Measurements from ENCODE around the gene SLC7A6OS. TPM values are rescaled to one million over a fixed set of nuclear protein-coding genes. Genes with fewer than 3 reads are reported as not detected.
A peak's percentile ranks its signal among the peaks of the same experiment; 100 is the strongest.

Gene SLC7A6OS
- total and polyA plus RNA-seq, 2 experiments from 2014 or later, result 16.4 to 17.9 TPM

DNA sequence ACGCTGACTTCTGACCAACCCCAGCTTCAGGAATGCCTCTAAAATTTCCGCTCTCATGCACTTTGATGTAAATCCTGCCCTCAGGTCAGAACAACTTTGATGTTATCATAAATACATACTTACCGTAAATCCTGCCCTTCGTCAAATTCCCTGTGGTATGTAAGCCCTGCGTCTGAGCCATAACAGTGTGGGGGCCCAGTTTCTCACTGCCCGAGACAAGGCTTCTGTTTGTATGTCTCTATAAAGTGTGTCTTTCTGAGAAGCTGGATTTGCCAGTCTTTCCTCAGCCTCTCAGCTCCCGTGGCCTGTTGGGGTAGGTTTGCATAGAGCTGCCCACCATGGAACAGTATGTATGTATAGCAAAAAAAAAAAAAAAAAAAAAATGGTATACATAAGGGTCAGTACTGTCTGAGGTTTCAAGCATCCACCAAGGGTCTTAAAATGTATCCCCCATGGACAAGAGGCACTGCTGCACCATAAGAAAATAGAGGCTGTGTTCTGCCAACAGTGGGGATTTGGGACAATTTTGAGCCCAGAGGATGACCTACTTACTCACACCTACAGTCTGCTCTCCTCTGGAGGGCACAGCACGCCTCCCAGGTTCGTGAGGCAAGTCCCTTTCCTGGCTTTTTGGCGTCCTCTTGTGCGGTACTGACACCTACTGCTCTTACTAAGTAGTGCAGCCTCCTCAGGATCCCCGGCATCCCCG is 17.6 kb upstream of the SLC7A6OS start:
- no peak overlapping the region for H3K4me2 ChIP-seq
- H3K27me3 Mint-ChIP-seq (ENCODE audit: insufficient read depth, low read depth, poor library complexity), result peaks cover 2% of the 10 kb centered on the region
- peak; percentile 96 for DNase-seq (ENCODE audit: low spot score)
- H3K27me3 ChIP-seq (ENCODE audit: insufficient read depth), result no peaks in the 10 kb centered on the region
- H4K20me1 ChIP-seq (replicated peaks; ENCODE audit: insufficient read depth), result no peaks in the 10 kb centered on the region
- H3K27ac Mint-ChIP-seq, result no peak overlapping the region
- ATAC-seq, result peak; percentile 100
- peaks cover 12% of the 10 kb centered on the region; the same call in 1 of the 2 replicates for H3K36me3 ChIP-seq (ENCODE audit: insufficient read depth)
- H3K79me2 ChIP-seq (replicated peaks; ENCODE audit: insufficient read depth), result no peaks in the 10 kb centered on the region
- H3K4me1 Mint-ChIP-seq, result peaks cover 3% of the 10 kb centered on the region; the same call in 1 of the 3 replicates
- H3K36me3 Mint-ChIP-seq (ENCODE audit: low read depth), result peaks cover 33% of the 10 kb centered on the region
- H3K4me3 ChIP-seq, result no peak overlapping the region
- no peak overlapping the region for H2AFZ ChIP-seq
- H3F3A ChIP-seq (replicated peaks; ENCODE audit: low read depth), result no peaks in the 10 kb centered on the region
- H3K4me3 Mint-ChIP-seq, result no peak overlapping the region
- TF ChIP-seq CTCF (conservative IDR thresholded peaks at IDR 0.05; ENCODE audit: low read depth in 2 of 2) (peak; percentile 89 to 97), CREB1 (CRISPR knock-in tag; IDR thresholded peaks at IDR 0.05; ENCODE audit: low read depth) (no peak)
- H3K4me1 ChIP-seq (ENCODE audit: insufficient read depth), result no peaks in the 10 kb centered on the region
- 0 out of 2 replicates have a peak overlapping the region, but pooled peaks have one; percentile 11 for H3K27ac ChIP-seq (ENCODE audit: low read depth)
- H3K9me3 Mint-ChIP-seq, result no peaks in the 10 kb centered on the region
- no peaks in the 10 kb centered on the region for H3K9me2 ChIP-seq (ENCODE audit: insufficient read depth)

GRCh38 chr16:68324780-68325357 is 14.1 kb upstream of the SLC7A6OS start:
- H3K27me3 Mint-ChIP-seq (ENCODE audit: insufficient read depth, low read depth, poor library complexity), result peaks cover 6% of the 10 kb centered on the region
- H3K9me2 ChIP-seq (ENCODE audit: insufficient read depth), result no peaks in the 10 kb centered on the region
- no peak for TF ChIP-seq ZNF331 (CRISPR knock-in tag; IDR thresholded peaks at IDR 0.05; ENCODE audit: low read depth)
- TF ChIP-seq ZNF114 (CRISPR knock-in tag; IDR thresholded peaks at IDR 0.05), result no peak
- no peak for TF ChIP-seq CTCF (conservative IDR thresholded peaks at IDR 0.05; ENCODE audit: low read depth in 2 of 2)
- no peak for TF ChIP-seq REST (IDR thresholded peaks at IDR 0.05; ENCODE audit: unreplicated experiment)
- TF ChIP-seq STAT1 (IDR thresholded peaks at IDR 0.05; ENCODE audit: unreplicated experiment), result no peak
- no peak for TF ChIP-seq CREB1 (CRISPR knock-in tag; IDR thresholded peaks at IDR 0.05; ENCODE audit: low read depth)
- no peak for TF ChIP-seq EZH2 (IDR thresholded peaks at IDR 0.05; ENCODE audit: low read depth, unreplicated experiment)
- TF ChIP-seq NANOG (IDR thresholded peaks at IDR 0.05; ENCODE audit: borderline replicate concordance), result no peak
- TF ChIP-seq, protein P1, sequence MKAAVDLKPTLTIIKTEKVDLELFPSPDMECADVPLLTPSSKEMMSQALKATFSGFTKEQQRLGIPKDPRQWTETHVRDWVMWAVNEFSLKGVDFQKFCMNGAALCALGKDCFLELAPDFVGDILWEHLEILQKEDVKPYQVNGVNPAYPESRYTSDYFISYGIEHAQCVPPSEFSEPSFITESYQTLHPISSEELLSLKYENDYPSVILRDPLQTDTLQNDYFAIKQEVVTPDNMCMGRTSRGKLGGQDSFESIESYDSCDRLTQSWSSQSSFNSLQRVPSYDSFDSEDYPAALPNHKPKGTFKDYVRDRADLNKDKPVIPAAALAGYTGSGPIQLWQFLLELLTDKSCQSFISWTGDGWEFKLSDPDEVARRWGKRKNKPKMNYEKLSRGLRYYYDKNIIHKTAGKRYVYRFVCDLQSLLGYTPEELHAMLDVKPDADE (IDR thresholded peaks at IDR 0.05), result no peak
- no peak for TF ChIP-seq EZH2phosphoT487 (IDR thresholded peaks at IDR 0.05; ENCODE audit: unreplicated experiment)

More at GRCh38 chr16:68324780-68325357, 14.1 kb upstream of the SLC7A6OS start:
- H3K27me3 ChIP-seq (ENCODE audit: insufficient read depth), result no peaks in the 10 kb centered on the region
- H3K4me1 ChIP-seq (ENCODE audit: insufficient read depth), result no peaks in the 10 kb centered on the region
- no peaks in the 10 kb centered on the region; the same call in 1 of the 2 replicates for H4K20me1 ChIP-seq (replicated peaks; ENCODE audit: insufficient read depth)
- no peak overlapping the region for H3K27ac Mint-ChIP-seq
- H3K9me3 Mint-ChIP-seq, result no peaks in the 10 kb centered on the region
- no peak overlapping the region for H3K4me3 ChIP-seq
- DNase-seq (ENCODE audit: low spot score) (no peak), ATAC-seq (no peak)
- H3K4me1 Mint-ChIP-seq, result peaks cover 3% of the 10 kb centered on the region; the same call in 1 of the 3 replicates
- H3K4me3 Mint-ChIP-seq, result no peak overlapping the region
- 0 out of 2 replicates have a peak, but pooled peaks cover 3% of the 10 kb centered on the region for H3K36me3 ChIP-seq (ENCODE audit: insufficient read depth)
- no peak overlapping the region for H3K27ac ChIP-seq (ENCODE audit: low read depth)
- H3F3A ChIP-seq (replicated peaks; ENCODE audit: low read depth), result no peaks in the 10 kb centered on the region
- H2AFZ ChIP-seq, result no peak overlapping the region
- H3K4me2 ChIP-seq, result no peak overlapping the region
- no peaks in the 10 kb centered on the region for H3K79me2 ChIP-seq (replicated peaks; ENCODE audit: insufficient read depth)
- peaks cover 37% of the 10 kb centered on the region for H3K36me3 Mint-ChIP-seq (ENCODE audit: low read depth)
